Gastroesophageal sphincter (tissue), 3 donors: ENCODE measurements around the gene RANBP17.

Source experiments
- CTCF ChIP-seq, 4 experiments: fragments of 200-600 bp in 2 of 4; fragments of 450-650 bp in 2 of 4; sonication (generic) in 1 of 4; IDR thresholded peaks; one replicate each; pipeline ENCODE4 v1.5.1; 2017 to 2019; ENCODE audit warnings: antibody characterized with exemption in 4 of 4, mild to moderate bottlenecking in 2 of 4, moderate library complexity in 2 of 4
- EP300 ChIP-seq: sonication (generic); formaldehyde crosslinking; IDR thresholded peaks from one replicate; pipeline ENCODE4 v1.6.1; 2017; ENCODE audit warnings: antibody characterized with exemption, mild to moderate bottlenecking
- POLR2A ChIP-seq, 2 donors: fragments of 450-650 bp; IDR thresholded peaks; one replicate each; pipeline ENCODE4 v1.6.1; 2017; ENCODE audit warnings: antibody characterized with exemption in 2 of 2, mild to moderate bottlenecking in 2 of 2, moderate library complexity in 1 of 2

GRCh38 chr5:171149333-171149732, 287.5 kb downstream of the RANBP17 start:
- TF ChIP-seq CTCF (IDR thresholded peaks at IDR 0.05) (no peak), EP300 (no peak), POLR2A (IDR thresholded peaks at IDR 0.05) (no peak)
